ENCODE measurements around the gene SPO11. TPM values are rescaled to one million over a fixed set of nuclear protein-coding genes. Genes with fewer than 3 reads are reported as not detected.

SPO11 gene, protein sequence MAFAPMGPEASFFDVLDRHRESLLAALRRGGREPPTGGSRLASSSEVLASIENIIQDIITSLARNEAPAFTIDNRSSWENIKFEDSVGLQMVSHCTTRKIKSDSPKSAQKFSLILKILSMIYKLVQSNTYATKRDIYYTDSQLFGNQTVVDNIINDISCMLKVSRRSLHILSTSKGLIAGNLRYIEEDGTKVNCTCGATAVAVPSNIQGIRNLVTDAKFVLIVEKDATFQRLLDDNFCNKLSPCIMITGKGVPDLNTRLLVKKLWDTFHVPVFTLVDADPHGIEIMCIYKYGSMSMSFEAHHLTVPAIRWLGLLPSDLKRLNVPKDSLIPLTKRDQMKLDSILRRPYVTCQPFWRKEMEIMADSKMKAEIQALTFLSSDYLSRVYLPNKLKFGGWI
- not detected for total RNA-seq

DNA sequence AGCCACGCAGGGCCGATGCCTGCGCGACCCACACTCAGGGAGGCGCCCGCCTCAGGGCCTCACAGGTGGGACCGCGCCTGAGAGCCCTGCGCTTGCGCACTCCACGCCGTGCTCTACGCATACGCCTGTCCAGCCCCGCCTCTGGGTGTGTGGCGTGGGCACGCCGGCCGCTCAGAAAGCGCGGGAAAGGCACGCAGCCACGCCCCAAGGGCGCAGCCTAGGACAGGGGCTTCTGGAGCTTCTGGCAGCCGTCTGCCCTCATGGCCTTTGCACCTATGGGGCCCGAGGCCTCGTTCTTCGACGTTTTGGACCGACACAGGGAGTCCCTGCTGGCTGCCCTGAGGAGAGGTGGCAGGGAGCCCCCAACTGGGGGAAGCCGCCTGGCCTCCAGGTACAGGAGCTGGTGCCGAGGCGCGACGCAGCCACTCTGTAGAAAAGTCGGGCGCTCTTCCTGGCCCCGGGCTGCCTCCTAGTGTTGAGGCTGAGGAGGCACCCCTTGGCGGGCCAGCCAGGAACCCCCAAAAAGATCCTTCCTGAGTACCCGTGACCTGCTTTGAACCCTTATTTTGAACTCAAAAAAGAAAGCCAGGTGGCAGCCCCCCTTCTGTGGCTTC, at the start of gene SPO11:
SPO11 (plus strand) TSS at position 196 of the 614 bp plus-strand sequence; CDS start at position 261, 65 bp downstream.
- TF ChIP-seq, protein P1, sequence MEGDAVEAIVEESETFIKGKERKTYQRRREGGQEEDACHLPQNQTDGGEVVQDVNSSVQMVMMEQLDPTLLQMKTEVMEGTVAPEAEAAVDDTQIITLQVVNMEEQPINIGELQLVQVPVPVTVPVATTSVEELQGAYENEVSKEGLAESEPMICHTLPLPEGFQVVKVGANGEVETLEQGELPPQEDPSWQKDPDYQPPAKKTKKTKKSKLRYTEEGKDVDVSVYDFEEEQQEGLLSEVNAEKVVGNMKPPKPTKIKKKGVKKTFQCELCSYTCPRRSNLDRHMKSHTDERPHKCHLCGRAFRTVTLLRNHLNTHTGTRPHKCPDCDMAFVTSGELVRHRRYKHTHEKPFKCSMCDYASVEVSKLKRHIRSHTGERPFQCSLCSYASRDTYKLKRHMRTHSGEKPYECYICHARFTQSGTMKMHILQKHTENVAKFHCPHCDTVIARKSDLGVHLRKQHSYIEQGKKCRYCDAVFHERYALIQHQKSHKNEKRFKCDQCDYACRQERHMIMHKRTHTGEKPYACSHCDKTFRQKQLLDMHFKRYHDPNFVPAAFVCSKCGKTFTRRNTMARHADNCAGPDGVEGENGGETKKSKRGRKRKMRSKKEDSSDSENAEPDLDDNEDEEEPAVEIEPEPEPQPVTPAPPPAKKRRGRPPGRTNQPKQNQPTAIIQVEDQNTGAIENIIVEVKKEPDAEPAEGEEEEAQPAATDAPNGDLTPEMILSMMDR (IDR thresholded peaks at IDR 0.05; ENCODE audit: low read depth): no peak

DNA sequence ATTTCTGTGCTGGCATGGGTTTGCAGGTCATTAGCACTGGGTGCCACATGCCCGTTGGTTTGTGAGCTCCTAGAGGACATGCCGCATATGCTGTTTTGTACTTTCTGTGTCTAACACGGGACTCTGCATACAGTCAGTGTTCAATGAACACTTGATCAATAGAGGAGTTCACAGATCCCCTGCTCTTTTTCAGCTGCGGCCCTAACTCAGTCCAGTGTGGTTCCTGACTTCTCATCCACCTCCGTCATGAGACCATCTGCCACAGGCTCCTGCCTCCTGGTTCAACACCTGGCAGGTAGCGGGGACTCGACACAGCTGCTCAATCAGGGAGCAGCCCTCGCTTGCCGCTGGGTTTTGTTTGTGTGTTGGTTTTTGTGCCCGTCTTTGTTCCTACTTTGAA, 49.4 kb upstream of the SPO11 start:
- TF ChIP-seq, protein P1 (IDR thresholded peaks at IDR 0.05; ENCODE audit: low read depth): no peak

DNA sequence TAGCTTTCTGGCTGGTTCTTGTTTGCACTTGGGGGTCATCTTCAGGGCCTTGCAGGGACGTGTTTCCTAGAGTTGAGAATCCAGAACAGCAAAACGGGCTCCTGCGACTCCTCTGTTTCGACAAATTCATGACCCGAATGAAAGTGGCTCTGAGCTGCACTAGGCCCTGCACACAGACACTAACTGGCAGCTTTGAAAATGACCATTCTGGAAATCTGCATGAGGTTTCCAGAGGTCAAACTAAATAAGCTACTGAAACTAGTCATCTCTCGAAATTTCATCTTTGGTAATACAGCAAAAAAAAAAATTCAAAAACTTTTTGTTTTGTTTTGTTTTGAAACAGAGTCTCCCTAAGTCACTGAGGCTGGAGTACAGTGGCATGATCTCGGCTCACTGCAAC, 47.7 kb upstream of the SPO11 start:
- TF ChIP-seq, protein P1 (IDR thresholded peaks at IDR 0.05; ENCODE audit: low read depth): no peak

DNA sequence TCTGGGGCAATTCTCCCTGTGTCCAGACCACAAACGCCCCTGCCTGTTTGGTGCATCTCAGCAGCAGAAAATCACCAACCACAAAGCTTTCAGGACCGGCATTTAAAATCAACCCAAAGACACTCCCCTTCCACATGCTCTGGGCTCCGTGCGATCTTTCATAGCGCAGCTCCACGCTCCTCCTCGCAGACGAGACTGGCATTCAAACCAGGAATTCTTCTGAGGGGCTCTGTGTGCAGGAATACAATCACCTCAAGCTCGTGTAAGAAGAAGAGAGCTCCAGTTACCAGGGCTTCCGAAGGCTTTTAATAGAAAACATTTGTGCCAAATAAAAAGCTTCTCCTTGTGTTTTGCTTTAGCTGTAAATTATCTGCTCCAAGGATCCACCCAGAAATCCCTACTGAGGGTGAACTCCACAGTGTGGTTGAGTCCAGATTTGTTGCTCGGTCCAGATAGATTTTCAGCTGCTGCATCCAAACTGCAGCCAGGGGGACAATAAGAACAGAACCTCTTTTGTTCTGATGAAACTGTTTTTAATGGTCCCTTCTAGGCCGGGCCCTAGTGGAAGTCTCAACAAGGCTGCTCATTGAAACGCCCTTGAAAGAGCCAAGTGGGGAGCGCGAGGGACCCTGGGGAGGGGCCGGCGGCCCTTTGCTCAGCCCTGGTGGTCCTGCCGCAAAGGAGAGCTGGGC, 46.8 kb upstream of the SPO11 start:
- TF ChIP-seq, protein P1 (IDR thresholded peaks at IDR 0.05; ENCODE audit: low read depth): no peak

DNA sequence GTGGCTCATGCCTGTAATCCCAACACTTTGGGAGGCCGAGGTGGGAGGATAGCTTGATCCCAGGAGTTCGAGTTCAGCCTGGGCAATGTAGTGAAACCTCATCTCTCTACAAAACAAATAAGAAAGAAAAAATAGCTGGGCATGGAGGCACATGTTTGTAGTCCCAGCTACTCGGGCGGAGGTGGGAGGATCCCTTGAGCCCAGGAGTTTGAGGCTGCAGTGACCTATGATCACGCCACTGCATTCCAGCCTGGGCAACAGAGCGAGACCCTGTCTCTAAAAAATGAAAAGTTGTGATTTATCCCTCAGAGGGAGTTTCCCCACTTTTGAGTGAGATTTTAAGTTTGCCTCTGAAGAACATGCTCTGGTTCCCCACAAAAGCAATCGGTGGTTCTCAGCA, 45.7 kb upstream of the SPO11 start:
- TF ChIP-seq, protein P1 (IDR thresholded peaks at IDR 0.05; ENCODE audit: low read depth): no peak

DNA sequence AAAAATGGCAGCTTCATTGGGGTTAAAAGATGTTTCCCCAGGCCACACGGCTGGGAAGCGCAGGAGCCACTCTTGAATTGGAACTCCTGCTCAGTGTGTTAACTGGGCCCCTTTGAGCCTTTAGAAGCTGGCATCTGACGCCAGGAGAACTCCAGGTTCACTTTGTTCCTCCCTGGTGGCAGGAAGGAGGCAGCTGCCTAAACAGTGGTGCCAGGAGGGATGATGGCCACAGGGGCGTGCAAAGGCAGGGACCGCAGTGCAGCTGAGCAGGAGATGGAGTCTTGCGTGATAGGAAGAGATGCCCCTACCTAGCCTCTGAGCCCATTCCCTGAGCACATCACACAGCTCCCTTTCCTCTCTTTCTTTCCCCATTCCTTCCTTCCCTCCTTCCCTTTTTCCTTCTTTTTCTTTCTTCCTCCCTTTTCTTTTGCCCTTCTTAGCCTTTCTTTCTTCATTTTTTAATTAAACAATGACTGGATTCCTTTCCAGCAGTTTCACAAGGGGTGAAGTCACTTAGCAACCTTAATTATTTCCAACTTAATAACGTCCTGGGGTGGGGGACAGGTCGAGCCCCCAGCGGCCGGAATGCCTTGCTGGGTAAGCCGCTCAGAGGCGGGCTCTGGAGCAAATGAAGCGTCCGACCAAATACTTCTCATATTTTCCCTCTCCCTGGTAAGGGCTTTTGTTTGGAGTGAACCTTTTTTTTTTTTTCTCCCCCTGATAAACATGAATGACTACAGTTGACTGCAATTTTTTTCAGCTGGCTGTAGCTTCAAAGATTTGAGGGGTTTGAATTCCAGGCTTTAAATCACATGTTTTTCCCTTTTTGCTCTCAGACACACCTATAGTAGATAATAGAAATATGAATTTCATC, 42.4 kb upstream of the SPO11 start:
- TF ChIP-seq, protein P1 (IDR thresholded peaks at IDR 0.05; ENCODE audit: low read depth): no peak

All from subcutaneous adipose tissue (tissue), 4 donors.